Measurements from ENCODE around the gene MARK2.

The MARK2 gene

GRCh38 chr11:63937713-63938478 lies 99.0 kb downstream of the MARK2 start:
- peak in 1 of 2 experiments; percentile 44 for DNase-seq

- peak; percentile 89 to 96 for DNase-seq
Measured at GRCh38 chr11:63938479-63939396, 99.8 kb downstream of the MARK2 start, which contains the start of gene NAA40. TSS of gene NAA40 (plus strand) at chr11:63939002. CDS start at chr11:63939097, 95 bp downstream.

DNA sequence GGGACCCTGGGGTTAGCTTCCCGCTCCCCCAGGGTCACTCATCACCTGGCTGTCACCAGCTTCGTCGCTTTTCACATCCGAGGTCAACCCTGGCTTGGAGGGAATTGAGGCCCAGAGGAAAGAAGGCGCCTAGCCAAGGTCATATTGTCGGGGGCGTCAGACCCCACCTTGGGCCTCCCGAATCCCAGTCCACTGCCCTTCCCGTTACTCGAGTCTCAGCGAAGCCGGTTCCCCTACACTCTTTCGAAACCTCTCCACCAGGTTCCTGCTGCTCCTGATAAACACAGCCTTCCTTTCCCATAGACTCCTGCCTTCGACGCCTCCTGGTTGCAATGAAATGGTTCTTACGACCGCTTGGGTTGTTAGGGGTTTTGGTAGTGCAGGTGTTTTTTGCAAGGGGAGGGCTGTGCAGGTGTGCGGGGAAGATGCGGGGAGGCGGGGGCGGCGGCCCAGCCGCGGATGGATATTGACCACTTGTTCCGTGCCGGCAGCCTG lies 100.5 kb downstream of the MARK2 start:
- DNase-seq, result no peak

GRCh38 chr11:63940786-63941185 lies 101.9 kb downstream of the MARK2 start:
- no peak for DNase-seq

- DNase-seq, result no peak
Measured at GRCh38 chr11:63941901-63942300, 103.0 kb downstream of the MARK2 start.

- no peak for DNase-seq
Measured at GRCh38 chr11:63942803-63943202, 103.9 kb downstream of the MARK2 start.

DNA sequence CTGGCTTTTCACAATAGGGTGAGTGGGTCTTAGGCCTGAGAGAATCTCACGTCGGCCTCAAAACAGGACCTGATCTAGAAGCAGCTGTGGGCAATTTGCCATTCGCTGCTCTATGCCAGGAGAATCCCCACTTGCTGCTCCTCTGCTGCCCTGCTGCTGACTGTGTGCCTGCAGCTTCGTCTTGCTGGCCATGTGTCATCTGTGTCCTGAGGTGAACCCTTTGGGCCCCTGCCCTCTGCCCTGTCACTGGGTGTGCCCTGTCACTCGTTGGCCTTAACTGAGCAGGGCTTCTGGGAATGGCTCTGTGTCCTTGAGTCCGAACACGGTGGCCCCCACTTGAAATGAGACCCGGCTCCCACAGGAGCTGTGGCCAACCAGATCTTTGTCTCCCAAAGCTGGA lies 106.1 kb downstream of the MARK2 start:
- DNase-seq, result no peak

DNA sequence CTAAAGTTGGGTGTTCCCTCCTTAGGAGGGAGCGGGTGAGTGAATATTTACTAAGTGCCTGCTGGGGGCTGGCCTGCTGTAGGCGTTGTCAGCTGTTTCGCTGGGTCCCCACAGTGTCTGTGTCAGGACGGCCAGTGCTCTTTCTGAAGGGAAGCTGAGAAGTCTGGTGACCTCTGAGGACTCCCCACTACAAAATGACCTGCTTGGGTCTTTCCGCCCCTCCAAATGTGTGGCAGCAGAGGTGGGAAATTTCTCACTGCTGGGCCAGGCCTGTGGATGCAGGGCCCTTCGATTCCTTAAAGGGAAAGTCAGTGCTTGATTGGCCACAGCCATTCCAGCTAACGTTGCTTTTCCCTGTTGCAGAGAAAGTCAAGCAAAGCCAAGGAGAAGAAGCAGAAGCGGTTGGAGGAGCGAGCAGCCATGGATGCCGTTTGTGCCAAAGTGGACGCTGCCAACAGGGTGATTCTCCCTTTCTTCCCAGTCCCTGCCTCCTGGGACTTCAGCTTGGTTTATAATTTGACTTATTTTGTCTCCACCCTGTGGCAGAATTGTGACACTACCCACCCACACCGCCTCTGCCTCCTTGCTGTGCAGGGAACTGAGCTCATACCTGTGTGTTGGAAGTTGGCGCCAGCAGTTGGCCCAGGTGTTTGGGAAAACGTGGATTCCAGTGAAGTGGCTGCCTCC lies 106.7 kb downstream of the MARK2 start:
- peak; percentile 24 to 67 for DNase-seq

DNA sequence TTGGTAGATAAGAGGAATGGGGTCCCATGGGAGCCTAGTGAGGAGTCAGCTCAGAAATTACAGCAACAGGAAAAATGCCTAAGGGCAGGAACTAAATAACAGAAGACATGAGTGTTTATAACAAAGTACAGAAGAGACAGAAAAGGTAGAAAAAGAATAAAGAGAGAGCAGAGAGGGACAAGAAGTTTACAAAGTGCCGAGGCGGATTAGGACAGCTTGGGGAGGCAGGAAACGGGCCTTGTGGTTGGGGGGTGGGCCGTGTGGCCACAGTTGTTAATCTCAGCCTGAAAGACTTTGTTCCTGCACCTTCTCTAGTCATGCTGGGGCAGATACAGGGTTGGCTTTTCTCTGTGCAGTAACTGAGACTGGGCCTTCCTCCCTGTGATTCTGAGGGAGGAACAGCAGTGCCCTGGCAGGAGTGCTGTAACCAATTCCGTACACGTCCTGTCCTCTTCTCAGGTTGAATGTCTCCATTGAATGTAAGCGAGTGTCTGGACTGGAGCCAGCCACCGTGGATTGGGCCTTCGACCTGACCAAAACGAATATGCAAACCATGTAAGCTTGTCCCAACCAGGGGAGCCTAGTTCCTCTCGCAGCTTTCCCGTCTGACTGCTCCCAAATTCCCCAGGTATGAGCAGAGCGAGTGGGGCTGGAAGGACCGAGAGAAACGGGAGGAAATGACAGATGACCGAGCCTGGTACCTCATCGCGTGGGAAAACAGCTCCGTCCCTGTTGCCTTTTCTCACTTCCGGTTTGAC lies 113.0 kb downstream of the MARK2 start:
- no peak for DNase-seq

DNA sequence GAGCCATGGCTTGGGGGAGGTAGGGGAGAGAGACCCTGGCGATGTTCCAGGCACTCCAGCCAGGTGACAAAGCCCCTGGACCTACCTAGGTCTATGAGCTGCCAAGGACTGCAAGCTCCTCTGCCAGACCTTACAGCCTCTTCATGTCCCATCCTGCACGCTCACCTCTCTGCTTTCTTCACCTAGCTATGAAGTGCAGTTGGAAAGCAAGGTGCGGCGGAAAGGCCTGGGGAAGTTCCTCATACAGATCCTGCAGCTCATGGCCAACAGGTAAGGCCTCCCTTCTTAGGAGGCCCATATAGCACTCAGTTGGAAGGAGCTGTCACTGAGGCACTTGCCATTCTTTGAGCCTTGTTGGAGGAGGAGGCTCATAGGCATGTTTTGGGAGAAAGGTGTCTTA lies 113.7 kb downstream of the MARK2 start:
- no peak for DNase-seq

GRCh38 chr11:63958008-63958407 lies 119.1 kb downstream of the MARK2 start:
- DNase-seq, result no peak

Data from SW 1271 (cell line).